GM18508 (cell line): ENCODE data around the gene WDR90.
"Not testable (repeated sequence)": the region's sequence is repeated elsewhere in the genome, so short reads cannot be mapped to it uniquely, and the experiment has no call there.

Source experiments
- ATAC-seq: cut with Tn5 transposase; IDR thresholded peaks from one replicate; pipeline ENCODE4 v1.9.1; 2021; ENCODE audit warnings: moderate number of reproducible peaks; ENCODE audit not compliant: insufficient read depth, unreplicated experiment

Gene WDR90

GRCh38 chr16:684071-684794 lies 35.1 kb downstream of the WDR90 start, which contains the start of gene JMJD8:
TSS of gene JMJD8 (minus strand) at chr16:684334. CDS start at chr16:684319, 15 bp downstream.
- peak; percentile 52 for ATAC-seq

- no peak for ATAC-seq
These were observed 36.0 kb downstream of the WDR90 start for GRCh38 chr16:684961-685696.

- no peak for ATAC-seq
These were observed 36.8 kb downstream of the WDR90 start for GRCh38 chr16:685967-686366.

- no peak for ATAC-seq
These were observed 37.5 kb downstream of the WDR90 start for GRCh38 chr16:686459-687260.

- no peak for ATAC-seq
These were observed 38.3 kb downstream of the WDR90 start for GRCh38 chr16:687499-687898.

GRCh38 chr16:689175-689897 lies 40.2 kb downstream of the WDR90 start:
- no peak for ATAC-seq

GRCh38 chr16:691242-691641 lies 42.1 kb downstream of the WDR90 start:
- not testable (repeated sequence) for ATAC-seq

GRCh38 chr16:692356-693108 lies 43.4 kb downstream of the WDR90 start:
- no peak for ATAC-seq

- ATAC-seq: no peak
These were observed 44.2 kb downstream of the WDR90 start for GRCh38 chr16:693364-693763.

- ATAC-seq: no peak
These were observed 44.6 kb downstream of the WDR90 start for GRCh38 chr16:693766-694165.

GRCh38 chr16:694187-694862 lies 45.2 kb downstream of the WDR90 start:
- ATAC-seq: no peak

- no peak for ATAC-seq
These were observed 45.7 kb downstream of the WDR90 start for GRCh38 chr16:694863-695354.

GRCh38 chr16:695355-696089 lies 46.4 kb downstream of the WDR90 start:
- ATAC-seq: no peak

GRCh38 chr16:698911-699671 lies 49.9 kb downstream of the WDR90 start:
- ATAC-seq: no peak

GRCh38 chr16:700684-701584 lies 51.8 kb downstream of the WDR90 start:
- no peak for ATAC-seq

GRCh38 chr16:702341-702740 lies 53.2 kb downstream of the WDR90 start:
- no peak for ATAC-seq
